ENCODE data around the gene ZNF580. TPM values are rescaled to one million over a fixed set of nuclear protein-coding genes. Genes with fewer than 3 reads are reported as not detected.

ZNF580 gene
- total and polyA plus RNA-seq, 9 of the 15 experiments (the other 6 are each of a cell fraction or from before 2014, with no cell fraction given) = 2.3 to 47.4 (median 6.0) TPM

DNA sequence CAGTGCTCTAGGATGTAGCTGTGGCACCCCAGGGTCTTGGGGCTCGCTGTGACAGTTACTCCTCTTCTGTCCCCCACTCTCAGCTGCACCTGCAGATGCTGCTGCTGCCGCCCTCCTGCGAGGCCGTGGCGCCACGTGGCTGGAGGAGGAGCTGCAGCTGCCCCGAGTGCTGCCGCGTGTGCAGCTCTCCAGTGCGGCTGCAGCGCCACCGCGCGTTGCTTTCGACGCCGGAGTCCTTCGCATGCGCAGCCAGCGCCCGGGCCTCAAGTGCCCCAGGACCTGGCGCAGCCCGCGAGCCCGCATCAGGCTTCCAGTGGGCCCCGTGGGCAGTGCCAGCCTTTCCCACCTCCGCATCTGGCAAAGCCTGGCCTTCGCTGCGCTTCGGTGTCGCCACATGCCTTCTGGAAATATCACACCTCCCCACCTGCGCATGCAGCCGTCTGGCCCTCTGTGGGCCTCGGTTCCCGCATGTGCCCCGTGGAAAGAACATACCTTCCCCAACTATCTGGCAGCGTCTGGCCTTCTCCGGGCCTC lies 692 bp upstream of the ZNF580 start (continued):
- TF ChIP-seq REST (IDR thresholded peaks at IDR 0.05; ENCODE audit: borderline replicate concordance) = peak; percentile 17; the same call in 1 of the 2 replicates
- peak; percentile 79; the same call in 1 of the 2 replicates for TF ChIP-seq REST (CRISPR knock-in tag; IDR thresholded peaks at IDR 0.05; ENCODE audit: low read depth)
- TF ChIP-seq ZNF444 (CRISPR knock-in tag; IDR thresholded peaks at IDR 0.05) = no peak
- peak; percentile 61 for TF ChIP-seq BHLHE40 (IDR thresholded peaks at IDR 0.05; ENCODE audit: low read length)
- no peak for TF ChIP-seq ZNF277 (CRISPR knock-in tag; IDR thresholded peaks at IDR 0.05; ENCODE audit: borderline replicate concordance)
- no peak for TF ChIP-seq PREB (CRISPR knock-in tag; IDR thresholded peaks at IDR 0.05)
- TF ChIP-seq, protein P1, sequence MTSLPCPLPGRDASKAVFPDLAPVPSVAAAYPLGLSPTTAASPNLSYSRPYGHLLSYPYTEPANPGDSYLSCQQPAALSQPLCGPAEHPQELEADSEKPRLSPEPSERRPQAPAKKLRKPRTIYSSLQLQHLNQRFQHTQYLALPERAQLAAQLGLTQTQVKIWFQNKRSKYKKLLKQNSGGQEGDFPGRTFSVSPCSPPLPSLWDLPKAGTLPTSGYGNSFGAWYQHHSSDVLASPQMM (CRISPR knock-in tag; IDR thresholded peaks at IDR 0.05) = no peak
- TF ChIP-seq NR2C1 (IDR thresholded peaks at IDR 0.05) = no peak
- no peak for TF ChIP-seq NR2C1 (tag; IDR thresholded peaks at IDR 0.05)
- no peak for TF ChIP-seq MLLT1 (IDR thresholded peaks at IDR 0.05)
- peak; percentile 61 for TF ChIP-seq SMAD4 (CRISPR knock-in tag; conservative IDR thresholded peaks at IDR 0.05)
- 0 out of 2 replicates have a peak, but pooled peaks have one; percentile 8 for TF ChIP-seq PHF21A (IDR thresholded peaks at IDR 0.05; ENCODE audit: borderline replicate concordance, low read depth)
- no peak for TF ChIP-seq DACH1 (IDR thresholded peaks at IDR 0.05; ENCODE audit: partially characterized antibody)
- no peak for TF ChIP-seq NFIC (IDR thresholded peaks at IDR 0.05)
- TF ChIP-seq IRF1 (CRISPR knock-in tag; IDR thresholded peaks at IDR 0.05; ENCODE audit: borderline replicate concordance) = peak; percentile 97
- no peak for TF ChIP-seq ZNF57 (CRISPR knock-in tag; IDR thresholded peaks at IDR 0.05)
